NCI-H748 (cell line): ENCODE data around the gene BACE2.
"Not testable (repeated sequence)": the region's sequence is repeated elsewhere in the genome, so short reads cannot be mapped to it uniquely, and the experiment has no call there.

ENCODE experiments used
- DNase-seq: peaks from one replicate; lab custom pipeline; 2025; ENCODE audit not compliant: unreplicated experiment; lab: John Stamatoyannopoulos, UW

The BACE2 gene

GRCh38 chr21:41182547-41182946 lies 14.6 kb downstream of the BACE2 start:
- DNase-seq = no peak

- no peak for DNase-seq
Measured at GRCh38 chr21:41183575-41183974, 15.6 kb downstream of the BACE2 start.

- no peak for DNase-seq
Measured at GRCh38 chr21:41185802-41186201, 17.8 kb downstream of the BACE2 start.

GRCh38 chr21:41186755-41187536 lies 19.0 kb downstream of the BACE2 start:
- peak; percentile 21 for DNase-seq

- DNase-seq = no peak
Measured at GRCh38 chr21:41187537-41188025, 19.6 kb downstream of the BACE2 start.

GRCh38 chr21:41188486-41189149 lies 20.7 kb downstream of the BACE2 start:
- DNase-seq = no peak

- DNase-seq = no peak
Measured at GRCh38 chr21:41189150-41189745, 21.3 kb downstream of the BACE2 start.

GRCh38 chr21:41192552-41192951 lies 24.6 kb downstream of the BACE2 start:
- not testable (repeated sequence) for DNase-seq

- no peak for DNase-seq
Measured at GRCh38 chr21:41195311-41195710, 27.4 kb downstream of the BACE2 start.

- DNase-seq = no peak
Measured at GRCh38 chr21:41196993-41197392, 29.0 kb downstream of the BACE2 start.

GRCh38 chr21:41197582-41197981 lies 29.6 kb downstream of the BACE2 start:
- DNase-seq = no peak

GRCh38 chr21:41198647-41199046 lies 30.7 kb downstream of the BACE2 start:
- DNase-seq = not testable (repeated sequence)

GRCh38 chr21:41199123-41199522 lies 31.2 kb downstream of the BACE2 start:
- no peak for DNase-seq

- no peak for DNase-seq
Measured at GRCh38 chr21:41199588-41199987, 31.6 kb downstream of the BACE2 start.

GRCh38 chr21:41201385-41201784 lies 33.4 kb downstream of the BACE2 start:
- DNase-seq = no peak

GRCh38 chr21:41204736-41205135 lies 36.8 kb downstream of the BACE2 start:
- DNase-seq = no peak

- peak; percentile 2 for DNase-seq
Measured at GRCh38 chr21:41207401-41208375, 39.7 kb downstream of the BACE2 start.

- no peak for DNase-seq
Measured at GRCh38 chr21:41208376-41208763, 40.4 kb downstream of the BACE2 start.

- DNase-seq = no peak
Measured at GRCh38 chr21:41209016-41209619, 41.2 kb downstream of the BACE2 start.

GRCh38 chr21:41210426-41211059 lies 42.6 kb downstream of the BACE2 start:
- no peak for DNase-seq
